ENCODE results near the gene CDH13.
A peak's percentile ranks its signal among the peaks of the same experiment; 100 is the strongest.

CDH13 gene

DNA sequence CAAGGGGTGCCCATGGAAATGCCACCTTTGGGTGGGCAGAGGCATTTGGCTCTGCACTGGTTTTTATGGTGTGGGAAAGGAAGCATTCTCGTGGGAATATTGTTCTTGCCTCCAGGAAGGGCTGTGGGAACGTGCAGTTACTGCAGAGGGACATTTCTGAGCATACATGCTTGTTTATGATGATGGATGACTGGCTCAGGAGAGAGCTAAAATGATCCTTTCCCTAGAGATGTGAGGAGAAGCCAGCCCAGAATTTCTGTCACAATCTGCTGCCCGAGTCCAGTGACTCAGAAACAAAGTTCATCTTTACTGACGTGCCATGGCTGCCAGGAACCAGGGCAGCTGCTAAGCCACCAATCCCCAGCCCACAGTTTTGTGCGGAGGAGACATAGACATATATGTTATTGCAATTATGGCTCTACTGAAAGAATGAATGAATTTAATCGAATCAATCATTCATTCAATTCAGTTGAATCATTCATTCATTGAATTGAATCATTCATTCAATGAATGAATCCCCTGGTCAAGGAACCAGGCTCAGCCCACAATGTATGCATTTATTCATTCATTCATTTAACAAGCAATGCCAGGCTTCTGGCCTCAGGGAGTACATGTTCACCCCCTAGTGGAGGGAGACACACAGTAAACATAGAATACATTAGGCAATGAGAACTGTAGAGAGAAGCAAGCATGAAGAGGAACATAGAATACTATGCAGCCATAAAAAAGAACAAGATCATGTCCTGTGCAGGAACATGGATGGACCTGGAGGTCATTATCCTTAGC is 766.6 kb downstream of the CDH13 start:
- DNase-seq, result no peak

DNA sequence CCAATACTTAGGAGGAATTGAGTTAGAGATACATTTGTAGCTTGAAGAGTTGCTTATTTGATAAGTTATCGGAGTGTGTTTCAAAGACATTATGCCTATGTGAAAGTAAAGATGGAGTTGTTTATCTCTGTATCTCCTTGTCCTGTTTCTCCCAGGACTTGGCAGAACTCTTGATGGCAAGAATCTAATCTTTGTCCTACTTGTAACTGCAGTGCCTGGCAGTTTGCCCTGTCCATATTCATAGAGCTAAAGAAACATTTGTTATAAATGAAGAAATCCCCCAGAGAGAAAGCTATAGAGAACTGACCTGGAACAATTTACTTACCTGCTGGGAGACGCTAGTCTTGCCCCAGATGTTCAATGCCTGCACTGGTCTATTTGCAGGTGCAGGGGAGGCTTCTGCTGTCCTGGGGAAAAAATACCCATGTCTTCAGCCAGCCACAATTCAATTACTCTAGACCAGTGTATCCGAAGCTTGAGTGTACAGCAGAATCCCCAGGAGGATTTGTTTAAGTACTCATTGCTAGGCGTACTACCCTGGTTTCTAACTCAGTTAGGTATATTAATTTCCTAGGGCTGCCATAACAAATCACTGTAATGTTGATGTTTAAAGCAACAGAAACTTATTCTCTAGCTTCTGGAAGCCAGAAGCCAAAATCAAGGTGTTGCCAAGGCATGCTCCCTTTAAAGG is 771.0 kb downstream of the CDH13 start:
- DNase-seq, result peak in 1 of 3 experiments; percentile 55

DNA sequence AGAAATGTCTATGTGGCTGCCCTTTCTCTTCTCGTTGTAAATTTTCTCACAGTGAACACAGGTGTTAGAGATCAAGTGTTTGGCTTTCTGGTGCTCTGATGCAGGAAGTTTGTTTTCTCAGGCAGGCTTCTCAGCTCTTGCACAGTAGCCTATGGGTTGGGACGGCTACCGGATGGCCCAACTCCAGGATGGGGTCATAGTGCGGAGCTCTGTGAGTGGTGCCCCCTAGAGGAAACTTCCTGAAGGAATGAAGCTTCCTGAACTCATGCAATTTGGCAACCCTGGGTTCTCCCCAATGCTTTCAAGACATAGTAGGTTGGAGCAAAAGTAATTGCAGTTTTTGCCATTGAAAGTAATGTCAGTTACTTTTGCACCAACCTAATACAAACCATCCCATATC is 773.5 kb downstream of the CDH13 start:
- DNase-seq, result no peak

DNA sequence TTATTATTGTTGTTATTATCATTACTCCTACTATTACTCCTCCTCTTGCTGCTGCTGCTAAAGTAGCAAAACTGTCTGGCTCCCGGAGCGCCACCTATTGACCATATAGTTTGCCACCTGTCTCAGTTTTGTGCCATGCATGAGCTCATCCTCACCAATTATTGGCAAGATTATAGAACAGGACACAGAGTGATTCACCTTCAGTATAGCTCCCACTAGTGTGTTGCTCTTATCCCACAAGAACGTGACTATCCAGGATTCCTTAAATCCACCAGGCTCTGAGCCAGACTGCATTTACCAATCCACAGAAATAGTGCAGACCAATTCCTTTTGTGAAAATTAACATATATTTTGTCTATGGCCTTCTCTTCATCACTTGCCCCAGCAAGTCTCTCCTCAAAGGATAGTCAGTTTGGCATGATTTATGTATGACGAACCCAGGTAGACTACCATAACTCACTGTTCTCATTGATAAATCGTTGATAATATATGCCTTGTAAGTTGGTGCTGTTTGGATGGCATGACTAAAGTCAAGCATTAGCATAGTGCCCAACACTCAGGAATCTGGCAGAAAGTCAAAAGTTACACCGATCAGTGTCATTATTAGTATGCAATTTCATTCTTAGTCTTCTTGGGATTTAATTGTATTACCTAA is 775.5 kb downstream of the CDH13 start:
- DNase-seq, result no peak

DNA sequence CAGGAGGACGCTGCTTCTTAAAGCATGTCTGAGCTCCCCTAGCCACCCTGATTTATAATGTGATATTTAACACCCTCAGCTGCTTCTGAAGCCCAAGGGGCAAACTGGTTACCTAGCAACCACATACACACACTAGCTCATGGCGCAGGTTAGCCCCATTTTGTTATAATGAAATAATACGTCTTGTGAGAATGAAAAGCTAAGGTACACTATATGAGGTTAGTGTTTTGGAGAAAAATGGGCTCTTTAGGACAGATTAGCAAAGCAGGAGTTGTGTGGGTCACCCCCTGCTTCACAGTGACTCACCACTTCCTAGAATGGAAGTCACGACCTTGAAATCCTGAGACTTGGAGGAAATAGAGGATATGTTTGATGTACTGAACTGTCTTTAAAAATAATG is 776.2 kb downstream of the CDH13 start:
- peak; percentile 33 to 87 (median 57) for DNase-seq

DNA sequence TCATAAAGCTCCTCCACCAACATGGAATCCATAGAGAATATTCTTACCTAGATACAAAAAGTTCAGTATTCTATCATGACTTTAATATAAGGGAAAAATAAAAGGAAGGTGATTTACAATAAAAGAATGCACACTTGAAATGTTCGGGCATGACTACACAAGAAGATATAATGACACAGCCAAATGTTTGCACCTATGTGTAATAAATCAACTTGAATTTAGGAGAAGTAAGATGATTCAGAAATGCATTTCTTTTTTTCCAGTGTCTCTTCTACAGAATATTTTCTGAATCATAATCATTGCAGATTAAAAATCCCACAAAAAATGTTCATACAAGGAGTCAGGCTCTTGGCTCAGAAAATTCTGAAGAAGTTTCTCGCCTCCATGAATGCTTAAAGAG is 777.0 kb downstream of the CDH13 start:
- DNase-seq, result no peak

DNA sequence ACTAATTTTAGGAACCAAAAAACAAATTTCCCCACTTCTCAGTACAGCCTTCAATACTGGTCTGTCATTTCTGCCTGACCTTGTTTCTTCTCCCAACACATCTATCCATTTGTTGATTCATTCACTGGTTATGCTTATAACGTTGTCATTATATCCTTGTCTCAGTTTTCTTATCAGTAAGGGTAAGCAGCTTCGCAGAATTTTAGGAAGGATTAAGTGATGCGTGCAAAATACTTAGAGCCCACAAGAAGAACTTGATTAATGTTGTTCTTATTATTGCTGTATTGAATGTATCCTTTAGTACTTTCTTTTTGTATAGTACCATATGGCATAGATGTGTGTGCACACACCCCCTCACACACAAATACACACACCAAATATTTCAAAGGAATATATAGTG is 777.5 kb downstream of the CDH13 start:
- no peak for DNase-seq

DNA sequence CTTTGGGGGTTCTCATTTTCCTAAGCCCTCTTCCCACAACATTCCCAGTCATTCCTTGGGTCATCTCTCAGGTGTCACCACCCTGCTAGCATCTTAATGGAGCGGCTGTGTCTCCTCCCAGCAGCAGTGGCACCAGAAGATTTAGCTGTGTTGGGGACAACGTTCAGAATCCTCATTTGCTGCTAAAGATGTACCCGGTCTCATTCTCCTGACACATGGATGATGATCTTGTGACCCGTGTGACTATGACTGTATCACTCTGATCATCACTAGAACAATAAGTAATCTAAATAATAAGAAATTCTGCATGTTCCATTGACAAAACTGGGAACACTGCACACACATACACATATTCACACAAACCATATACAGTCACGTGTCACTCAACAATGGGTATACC is 781.2 kb downstream of the CDH13 start:
- no peak for DNase-seq

DNA sequence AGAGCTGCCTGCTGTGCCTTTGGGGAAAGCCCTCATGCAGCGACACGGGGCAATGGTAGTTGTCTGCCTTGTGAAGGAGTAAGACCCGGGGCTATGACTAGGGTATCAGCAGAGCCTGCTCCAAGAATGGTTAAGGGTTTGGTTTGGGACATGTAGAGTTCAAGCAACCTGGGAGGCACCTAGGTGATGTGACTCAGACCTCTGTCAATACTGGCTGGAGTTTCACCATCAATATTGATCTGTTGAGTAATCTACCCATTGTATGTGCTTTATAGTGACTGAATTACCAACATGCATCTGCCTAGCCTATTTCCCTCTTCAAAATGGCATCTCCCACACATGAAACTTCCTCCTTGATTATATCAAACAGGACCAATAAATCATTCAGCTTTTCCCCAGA is 782.6 kb downstream of the CDH13 start:
- no peak for DNase-seq

DNA sequence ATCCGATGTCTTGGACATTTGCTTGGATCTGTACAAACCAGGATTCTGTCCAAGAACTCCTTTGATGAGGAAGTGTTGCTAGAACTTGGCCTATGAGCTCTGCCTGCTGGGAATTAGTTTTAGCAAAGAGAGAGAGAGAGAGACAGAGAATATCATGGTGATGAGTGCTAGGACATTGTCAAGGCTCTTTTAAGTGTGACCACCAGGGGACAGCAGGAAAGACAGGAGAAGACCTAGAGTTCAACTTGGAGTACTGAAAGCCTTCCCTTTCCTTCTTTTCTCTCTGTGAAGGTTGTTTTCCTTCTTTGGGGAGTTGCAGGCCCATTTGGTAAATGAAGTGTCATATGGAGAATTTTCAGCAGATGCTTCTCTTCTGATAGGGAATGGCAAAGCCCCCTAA is 791.8 kb downstream of the CDH13 start:
- no peak for DNase-seq

DNA sequence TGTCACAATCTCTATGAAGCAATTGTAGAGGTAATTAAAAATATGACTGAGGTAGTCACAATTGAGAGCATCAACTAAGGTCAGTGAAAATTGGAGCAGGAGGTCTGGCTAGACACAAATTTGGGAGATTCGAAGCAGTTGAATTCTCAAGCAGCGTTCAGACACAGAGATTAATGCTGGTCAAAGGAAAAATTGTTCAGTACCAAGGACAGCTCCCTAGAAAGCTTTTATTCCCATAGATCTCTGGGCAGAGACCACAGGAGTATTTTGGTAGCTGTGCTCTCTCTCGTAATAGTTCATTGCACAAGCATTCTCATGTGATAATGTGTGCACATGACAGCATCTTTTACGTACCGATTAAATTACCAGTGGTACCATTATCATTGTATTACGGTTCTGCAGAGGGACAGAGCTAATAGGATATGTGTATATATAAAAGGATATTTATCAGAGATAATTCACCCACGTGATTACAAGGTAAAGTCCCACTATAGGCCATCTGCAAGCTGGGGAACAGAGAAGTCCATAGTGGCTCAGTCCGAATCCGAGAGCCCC is 793.5 kb downstream of the CDH13 start:
- DNase-seq, result no peak

DNA sequence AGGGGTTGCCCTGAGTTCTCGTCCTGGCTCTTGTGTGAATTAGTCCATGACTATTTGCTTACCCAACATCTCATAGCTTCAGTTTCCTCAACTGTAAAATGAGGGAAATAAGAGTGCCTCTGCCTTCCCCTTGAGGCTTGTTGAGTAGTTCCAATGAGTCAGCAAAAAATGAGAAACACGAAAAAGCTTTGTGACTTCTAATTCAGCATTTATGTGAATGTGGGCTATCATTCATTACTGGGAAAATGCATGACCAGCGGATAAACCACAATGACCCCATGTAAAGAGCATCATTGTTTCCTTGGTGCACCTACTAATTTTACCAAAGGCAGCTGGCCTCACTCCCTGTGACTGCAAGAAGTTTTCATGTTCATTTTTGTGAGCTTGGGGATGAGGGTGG is 806.4 kb downstream of the CDH13 start:
- DNase-seq, result no peak

DNA sequence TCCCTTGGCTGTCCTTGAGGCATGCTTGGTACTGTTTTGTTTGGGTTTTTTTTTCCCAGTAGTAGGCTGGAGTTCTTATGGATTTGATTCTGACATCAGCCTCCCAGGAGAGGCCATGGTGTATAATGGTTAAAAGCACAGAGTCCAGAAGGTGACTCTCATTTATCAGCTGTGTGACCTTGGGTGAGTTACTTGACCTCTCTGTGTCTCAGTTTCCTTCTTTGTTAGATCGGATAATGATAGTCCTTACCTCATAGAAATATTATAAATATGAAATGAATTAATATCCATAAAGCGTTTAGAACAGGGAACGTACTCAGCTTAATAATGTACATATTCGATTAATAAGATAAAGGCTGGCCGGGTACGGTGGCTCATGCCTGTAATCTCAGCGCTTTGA is 810.3 kb downstream of the CDH13 start:
- no peak for DNase-seq

DNA sequence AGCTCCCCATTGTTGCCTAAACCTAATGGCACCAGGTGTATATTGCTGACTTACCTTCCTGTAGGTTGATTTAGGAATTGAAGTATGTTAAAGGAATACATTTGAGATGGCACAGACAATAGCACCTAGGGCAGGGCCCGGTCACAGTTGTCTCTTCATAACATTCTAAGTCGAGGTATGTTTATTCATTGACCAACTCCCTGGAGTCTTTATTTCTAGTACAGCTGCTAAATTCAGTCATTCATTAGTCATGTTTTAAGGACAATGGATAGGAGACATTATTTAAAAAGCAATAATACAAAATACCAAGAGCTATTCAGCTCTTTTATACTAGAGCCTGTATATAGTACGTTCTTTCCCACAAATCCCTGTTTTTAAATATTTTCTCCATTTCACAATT is 811.6 kb downstream of the CDH13 start:
- no peak for DNase-seq

DNA sequence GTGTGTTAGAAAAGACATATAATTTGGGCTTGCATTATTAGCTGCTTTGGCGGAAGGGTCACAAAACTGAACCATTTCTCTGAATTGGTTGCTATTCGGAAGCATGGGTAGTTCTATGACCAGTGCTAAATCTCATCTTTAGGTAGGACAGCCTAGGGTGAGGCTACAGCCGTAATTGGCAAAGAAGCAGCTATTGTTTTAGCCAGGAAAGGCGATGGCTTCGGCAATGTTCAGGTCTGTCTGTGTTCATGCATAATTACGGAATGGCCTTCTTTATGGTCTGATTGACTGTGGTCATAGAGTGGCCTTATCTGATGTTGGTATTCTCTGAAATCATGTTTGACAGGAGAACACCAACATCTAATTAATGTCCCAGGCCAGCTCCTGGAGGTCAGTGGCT is 812.6 kb downstream of the CDH13 start:
- no peak for DNase-seq

DNA sequence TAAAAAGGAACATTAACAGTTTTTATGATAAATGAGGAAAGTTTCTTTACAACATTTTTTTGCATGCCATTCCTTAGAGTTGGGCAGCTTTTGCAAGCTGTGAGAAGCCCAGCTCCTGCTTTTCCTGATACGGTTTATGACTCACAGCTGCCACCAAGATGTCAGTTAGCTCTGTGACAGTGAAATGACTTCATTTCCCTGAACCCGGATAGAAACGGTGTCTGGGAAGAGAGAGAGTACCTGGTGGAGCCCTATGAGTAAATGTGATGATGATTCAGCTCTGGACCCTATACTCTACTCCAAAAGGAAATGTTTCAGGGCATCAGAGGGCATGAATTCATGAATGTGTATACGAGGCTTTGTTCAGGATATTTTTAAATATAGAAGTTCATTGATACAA is 814.7 kb downstream of the CDH13 start:
- peak in 1 of 3 experiments; percentile 41 for DNase-seq

DNA sequence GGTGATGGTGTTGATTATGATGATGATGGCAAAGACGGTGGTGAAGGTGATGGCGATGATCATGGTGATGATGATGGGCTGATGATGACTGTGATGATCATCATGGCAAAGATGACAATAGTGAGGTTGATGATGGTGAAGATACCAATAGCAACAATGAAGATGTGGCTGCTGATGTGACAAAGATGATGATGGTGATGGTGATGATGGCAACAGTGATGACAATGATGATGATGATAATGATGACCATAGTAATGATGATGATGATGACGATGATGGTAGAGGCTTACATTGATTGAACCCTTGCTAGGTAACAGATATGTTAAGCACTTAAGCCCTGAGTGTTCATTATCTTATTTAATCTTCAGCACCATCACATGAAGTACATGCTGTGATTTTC is 817.2 kb downstream of the CDH13 start:
- no peak for DNase-seq

DNA sequence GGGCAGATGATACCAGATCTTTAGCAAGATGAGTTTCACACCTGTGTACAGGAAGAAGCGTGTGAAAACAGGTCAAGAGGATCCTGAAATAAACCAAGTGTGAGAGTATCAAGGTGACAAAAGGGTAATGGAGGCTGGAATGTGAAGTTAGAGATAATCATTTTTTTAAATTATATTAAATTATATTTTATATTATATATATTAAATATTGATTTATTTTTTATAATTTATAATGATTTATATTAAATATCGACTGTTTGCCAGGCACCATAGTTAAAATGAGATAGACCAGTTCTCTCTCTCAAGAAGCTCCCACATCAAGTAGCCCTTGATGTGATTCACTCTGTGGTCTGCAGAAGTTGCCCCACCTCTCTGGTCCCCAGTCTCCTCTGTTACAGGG is 820.8 kb downstream of the CDH13 start:
- DNase-seq, result no peak

DNA sequence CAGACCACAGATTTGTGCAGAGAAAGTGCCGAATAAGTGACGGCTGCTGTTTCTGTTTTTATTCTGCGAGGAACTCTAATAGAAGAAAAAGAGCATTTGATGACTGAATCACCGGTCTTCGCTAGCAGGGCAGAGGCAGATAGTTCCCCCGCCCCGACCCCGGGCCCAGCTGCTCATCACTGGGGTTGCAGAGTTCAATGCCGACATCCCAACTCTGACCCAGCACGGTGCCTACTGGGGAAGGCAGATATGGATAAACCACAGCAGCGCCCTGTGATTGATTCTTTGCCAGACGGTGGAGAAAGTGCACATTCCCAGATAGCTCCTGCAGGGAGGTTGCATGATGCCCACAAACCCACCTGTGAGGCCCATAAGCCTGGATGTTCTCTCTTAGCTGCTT is 823.1 kb downstream of the CDH13 start:
- no peak for DNase-seq

DNA sequence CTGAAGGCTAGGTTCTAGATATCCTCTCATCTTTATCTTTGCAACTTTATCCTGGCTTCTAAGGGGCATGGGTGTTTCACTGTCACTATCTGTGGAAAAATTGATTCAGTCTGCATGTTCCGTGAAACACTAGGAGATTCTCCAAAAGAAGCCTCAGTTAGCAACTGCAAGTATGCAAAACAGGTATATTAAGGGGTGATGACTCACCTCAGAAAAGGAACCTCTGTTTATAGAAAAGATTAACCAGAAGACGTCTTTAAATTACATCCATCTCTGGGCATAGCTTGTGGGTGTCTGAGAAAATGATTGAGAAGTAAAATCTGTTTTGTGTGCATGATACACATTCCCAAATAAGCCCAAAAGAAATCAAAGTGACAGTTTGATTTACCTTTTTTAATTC is 827.2 kb downstream of the CDH13 start:
- DNase-seq, result no peak

DNA sequence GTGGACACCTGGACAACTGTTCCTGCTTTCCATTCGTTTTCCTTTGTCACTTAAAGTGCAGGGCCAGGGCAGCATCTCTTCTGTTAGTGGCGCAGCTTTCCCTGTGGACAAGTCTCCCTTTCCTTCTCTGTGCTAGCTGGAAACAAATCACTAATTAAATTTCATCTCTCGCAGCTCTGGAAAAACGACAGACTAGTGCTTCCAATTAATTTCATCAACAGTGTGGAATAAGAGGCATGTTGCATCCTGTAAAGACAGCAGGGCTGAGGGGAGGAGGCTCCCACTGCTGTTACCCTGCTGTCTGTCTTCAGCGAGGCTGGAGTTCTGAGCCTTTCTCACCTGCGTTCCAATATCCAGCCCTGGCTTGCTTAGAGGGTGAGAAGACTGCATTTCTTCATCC is 828.9 kb downstream of the CDH13 start:
- no peak for DNase-seq

DNA sequence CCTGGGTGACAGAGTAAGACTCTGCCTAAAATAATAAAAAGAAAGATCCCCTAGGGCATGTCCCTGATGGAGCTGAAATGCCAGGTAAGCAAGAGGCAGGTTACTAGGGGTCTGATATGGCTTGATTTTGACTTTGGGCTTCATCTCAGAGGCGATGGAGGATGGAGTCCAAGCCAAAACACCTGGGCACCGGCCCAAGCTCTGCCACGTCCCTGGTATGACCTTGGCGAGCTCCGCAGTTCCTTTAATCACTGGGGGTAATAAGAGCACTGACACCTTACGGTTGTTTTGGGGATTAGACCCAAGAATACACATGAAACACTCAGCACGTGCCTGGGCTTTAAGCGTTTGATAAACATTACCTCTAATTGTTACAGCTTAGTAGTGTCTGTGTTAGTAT is 830.2 kb downstream of the CDH13 start:
- DNase-seq, result no peak

DNA sequence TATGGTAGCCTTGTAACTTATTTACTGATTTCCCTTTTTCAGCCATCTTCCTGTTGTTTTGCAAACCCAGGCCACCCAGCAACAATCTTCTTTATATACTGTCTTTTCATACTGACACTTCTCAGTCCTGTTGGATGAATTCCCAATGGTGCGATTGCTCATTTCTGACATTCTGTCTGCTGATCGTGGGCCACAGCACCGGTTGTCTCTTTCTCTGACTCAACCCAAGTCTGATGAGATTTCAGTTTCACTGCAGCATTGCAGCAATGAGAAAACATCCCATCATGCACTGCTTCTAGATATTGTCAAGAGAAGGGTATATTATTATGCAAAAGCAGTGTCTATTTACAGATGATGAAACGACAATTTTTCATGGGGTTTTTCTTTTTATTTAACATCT is 831.8 kb downstream of the CDH13 start:
- no peak for DNase-seq

DNA sequence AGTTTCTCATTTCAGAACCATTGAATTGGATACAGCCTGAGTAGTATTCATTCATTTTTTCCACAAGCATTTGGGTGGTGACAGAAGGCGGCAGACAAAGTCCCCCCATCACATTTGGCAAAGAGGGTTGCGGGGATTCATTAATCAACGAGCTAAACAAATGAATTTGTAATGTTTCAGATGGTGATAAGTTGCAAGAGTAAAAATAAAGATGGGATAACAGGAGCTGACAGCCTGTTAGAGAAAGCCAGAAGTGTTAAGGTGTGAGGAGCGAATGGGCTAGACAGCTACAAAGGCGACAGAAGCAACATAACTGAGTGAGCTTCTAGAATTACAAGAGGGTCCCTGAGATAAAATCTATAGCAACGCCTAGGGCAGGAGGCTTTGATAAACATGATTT is 838.2 kb downstream of the CDH13 start:
- DNase-seq, result no peak

Measured in NCI-H1417 (cell line).